NOMO-1 treated with DMSO at 0.1 percent for 48 hours (cell line): Measurements from ENCODE around the gene IPO4.
"Not testable (repeated sequence)": the region's sequence is repeated elsewhere in the genome, so short reads cannot be mapped to it uniquely, and the experiment has no call there.

Experiments used
- DNase-seq: peaks from one replicate; lab custom pipeline; 2025; ENCODE audit not compliant: unreplicated experiment; lab: John Stamatoyannopoulos, UW

Gene IPO4, protein sequence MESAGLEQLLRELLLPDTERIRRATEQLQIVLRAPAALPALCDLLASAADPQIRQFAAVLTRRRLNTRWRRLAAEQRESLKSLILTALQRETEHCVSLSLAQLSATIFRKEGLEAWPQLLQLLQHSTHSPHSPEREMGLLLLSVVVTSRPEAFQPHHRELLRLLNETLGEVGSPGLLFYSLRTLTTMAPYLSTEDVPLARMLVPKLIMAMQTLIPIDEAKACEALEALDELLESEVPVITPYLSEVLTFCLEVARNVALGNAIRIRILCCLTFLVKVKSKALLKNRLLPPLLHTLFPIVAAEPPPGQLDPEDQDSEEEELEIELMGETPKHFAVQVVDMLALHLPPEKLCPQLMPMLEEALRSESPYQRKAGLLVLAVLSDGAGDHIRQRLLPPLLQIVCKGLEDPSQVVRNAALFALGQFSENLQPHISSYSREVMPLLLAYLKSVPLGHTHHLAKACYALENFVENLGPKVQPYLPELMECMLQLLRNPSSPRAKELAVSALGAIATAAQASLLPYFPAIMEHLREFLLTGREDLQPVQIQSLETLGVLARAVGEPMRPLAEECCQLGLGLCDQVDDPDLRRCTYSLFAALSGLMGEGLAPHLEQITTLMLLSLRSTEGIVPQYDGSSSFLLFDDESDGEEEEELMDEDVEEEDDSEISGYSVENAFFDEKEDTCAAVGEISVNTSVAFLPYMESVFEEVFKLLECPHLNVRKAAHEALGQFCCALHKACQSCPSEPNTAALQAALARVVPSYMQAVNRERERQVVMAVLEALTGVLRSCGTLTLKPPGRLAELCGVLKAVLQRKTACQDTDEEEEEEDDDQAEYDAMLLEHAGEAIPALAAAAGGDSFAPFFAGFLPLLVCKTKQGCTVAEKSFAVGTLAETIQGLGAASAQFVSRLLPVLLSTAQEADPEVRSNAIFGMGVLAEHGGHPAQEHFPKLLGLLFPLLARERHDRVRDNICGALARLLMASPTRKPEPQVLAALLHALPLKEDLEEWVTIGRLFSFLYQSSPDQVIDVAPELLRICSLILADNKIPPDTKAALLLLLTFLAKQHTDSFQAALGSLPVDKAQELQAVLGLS

DNA sequence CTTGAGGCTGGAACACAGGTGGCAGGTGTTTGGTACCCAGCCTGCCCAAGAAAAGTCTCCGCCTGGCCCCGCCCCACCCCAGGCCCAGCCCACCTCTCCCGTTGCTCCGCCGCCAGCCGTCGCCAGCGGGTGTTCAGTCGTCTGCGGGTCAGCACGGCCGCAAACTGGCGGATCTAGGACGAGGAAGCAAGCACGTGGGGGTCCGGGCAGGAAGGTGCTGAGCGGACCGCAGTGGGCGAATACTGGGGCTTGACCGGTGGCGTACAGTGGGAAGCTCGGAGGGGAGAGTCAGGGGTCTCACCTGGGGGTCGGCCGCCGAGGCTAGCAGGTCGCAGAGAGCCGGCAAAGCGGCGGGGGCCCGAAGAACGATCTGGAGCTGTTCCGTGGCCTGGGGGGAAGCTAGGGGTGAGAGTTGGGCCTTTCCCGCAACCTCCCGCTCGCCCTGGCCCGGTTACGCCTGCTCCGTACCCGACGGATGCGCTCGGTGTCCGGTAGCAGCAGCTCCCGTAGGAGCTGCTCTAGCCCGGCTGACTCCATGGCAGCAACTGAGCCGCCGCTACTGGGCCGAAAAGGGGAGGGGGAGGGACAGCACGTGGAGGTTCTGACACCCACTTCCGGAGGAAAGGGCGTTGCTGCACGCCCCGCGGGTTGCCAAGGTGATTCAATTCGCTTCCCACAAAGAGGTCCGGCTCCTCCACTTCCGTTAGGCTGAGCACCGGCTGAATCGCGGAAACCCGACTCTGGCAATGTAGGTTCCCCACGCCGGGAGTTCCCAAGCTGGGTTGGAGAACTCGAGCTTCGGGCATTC, at the start of gene IPO4:
Gene IPO4, minus strand, starts transcription at position 566 of the 808 bp plus-strand sequence. Its CDS starts 29 bp downstream, at position 537.
- peak; percentile 92 for DNase-seq

DNA sequence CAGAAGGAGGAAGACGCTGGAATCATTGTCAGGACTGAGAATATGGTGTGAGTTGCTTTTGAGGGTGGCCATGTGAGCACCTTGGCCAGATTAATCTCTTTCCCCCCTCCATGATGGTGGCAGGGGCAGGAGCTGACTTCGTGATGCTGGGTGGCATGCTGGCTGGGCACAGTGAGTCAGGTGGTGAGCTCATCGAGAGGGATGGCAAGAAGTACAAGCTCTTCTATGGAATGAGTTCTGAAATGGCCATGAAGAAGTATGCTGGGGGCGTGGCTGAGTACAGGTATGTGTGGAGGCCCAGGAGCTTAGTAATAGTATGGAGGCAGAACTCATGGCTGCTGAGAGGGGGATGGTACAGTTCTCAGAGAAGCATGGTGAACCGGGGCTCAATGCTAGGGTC, 49.5 kb upstream of the IPO4 start:
- no peak for DNase-seq

DNA sequence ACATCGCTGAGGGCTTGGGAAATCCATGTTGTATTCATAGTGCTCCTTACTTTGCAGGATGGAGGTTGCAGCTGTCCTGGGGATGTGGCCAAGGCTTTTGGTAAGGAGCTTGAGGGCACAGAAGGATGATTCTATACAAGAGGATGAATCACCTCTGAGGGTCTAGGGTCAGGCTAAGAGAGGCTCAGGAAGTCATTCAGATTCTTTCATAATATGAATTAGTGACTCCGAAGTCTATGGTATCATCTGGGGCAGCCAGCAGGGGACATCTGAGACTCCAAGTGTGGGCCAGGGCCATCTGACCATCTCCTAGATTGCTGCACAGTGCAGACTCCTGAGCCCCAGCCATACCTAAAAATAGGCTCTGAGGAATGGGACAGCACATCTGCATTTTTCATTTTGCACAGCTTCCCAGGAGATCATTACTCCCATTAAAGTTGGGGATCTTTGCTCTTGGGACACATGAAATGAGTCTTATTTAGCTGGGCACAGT, 48.9 kb upstream of the IPO4 start:
- DNase-seq, result no peak

DNA sequence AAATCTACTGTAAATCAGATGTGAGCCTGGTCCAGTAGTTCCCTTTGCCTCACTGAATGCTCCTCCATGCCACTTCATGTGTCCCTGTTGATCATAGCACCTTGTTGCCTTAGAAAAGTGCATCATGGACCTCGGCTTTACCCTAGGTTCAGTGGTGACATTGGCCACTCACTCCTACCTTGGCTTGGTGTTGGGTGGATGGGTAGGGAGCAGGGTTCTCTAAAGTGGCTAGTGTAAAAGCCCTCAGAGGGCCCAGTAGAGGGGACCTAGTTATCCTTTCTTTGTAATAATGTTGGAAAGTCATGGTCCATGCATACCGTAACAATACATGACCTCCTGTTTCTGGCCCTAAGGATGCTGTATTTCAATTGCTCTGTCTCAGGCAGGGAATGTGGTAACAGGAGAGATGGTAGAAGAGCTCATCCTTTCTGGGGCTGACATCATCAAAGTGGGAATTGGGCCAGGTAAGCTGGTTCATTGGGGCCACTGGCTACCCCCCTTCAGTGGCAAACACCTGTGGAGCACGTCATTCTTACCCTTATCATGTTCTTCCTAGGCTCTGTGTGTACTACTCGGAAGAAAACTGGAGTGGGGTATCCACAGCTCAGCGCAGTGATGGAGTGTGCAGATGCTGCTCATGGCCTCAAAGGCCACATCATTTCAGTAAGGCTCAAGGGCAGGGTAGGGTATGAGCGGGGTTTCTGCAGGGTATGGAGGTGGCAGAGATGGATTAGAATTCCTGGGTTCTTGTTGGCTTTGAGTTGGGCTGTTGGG, 48.3 kb upstream of the IPO4 start:
- DNase-seq, result no peak

DNA sequence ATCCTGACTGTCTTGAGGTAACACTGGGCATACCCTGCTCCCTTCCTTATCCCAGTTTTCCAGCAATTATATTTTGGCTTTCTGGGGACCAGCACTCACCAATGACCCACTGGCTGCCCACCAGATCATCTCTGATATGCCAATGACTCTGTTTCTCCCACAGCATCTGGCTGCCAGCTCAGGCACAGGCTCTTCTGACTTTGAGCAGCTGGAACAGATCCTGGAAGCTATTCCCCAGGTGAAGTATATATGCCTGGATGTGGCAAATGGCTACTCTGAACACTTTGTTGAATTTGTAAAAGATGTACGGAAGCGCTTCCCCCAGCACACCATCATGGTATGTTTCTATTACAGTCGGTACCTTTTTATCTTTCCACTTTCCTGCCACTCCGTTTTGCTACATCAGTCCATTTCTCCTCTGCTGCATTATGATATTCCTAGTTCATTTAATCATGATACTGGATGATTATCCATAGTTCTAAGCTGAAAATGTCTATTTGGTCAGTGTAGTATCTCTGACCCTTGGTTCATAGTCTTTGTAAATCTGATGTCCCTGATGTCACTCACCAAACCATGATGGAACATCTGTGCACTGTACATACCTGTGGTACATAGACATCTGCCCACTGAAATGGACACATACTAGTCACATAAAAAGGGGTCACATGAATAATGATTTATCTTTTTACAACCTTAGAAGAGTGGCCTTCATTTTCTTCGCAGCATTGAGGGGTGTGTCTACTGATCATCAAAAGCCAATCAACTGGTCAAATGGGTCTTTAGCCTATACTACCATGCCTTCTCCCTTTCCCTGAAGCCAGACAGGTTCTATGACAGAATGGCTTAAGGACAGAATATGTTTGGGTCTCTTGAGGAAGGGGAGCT, 47.4 kb upstream of the IPO4 start:
- no peak for DNase-seq

DNA sequence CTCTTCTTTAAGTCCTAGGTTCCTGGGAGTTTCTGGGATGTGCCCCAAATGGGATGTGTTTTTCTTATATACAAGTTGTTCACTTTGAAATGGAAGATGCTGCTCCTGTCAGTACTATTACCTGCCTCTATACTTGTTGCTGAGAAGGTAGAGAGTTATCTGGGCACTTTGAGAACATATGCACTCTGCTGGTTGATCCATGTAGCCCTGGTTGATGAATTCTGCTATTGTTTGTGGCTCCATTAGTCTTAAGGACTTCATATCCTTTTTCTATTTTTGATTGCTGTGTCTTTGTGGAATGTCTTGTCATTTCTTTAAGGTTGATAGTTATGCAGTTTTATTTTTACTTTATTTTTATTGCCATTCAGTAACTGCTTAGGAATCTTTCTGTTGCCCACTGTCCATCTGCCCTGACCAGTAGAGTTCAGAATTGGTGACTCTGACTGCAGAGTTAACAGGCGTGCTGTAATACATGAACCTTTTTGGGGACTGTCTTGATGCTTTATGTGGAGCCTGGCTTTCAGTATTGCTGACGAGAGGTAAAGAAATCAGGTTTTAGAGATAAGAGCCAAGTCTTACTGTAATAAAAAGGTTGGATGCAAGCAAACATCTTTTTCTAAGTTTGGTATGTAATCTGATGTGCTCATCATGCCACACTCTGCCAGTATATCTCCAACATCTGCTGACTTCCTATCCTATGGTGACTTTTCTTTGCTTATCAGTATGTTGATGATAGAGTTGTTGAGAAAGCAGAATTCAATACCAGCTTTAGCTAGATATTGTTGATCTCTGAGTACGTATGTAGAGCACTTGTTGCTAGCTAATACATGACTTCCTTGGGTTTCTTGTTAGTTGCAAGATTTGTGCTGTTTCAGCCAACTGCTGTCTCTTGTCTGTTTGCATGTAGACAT, 45.7 kb upstream of the IPO4 start:
- DNase-seq, result no peak

DNA sequence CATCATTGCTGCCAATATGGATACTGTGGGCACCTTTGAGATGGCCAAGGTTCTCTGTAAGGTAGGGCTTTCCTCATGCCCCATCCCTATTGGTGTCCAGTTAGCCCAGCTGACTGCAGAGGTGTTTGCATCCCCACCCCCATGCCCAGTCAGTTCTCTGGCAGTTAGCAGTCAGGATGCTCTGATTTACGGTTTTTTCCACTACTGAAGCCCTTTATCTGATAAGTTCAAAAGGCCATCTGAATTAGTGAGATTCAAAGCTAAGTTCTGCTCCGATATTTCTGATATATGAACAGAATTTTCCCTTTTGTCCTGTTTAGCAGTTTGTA, 44.9 kb upstream of the IPO4 start:
- DNase-seq, result no peak

DNA sequence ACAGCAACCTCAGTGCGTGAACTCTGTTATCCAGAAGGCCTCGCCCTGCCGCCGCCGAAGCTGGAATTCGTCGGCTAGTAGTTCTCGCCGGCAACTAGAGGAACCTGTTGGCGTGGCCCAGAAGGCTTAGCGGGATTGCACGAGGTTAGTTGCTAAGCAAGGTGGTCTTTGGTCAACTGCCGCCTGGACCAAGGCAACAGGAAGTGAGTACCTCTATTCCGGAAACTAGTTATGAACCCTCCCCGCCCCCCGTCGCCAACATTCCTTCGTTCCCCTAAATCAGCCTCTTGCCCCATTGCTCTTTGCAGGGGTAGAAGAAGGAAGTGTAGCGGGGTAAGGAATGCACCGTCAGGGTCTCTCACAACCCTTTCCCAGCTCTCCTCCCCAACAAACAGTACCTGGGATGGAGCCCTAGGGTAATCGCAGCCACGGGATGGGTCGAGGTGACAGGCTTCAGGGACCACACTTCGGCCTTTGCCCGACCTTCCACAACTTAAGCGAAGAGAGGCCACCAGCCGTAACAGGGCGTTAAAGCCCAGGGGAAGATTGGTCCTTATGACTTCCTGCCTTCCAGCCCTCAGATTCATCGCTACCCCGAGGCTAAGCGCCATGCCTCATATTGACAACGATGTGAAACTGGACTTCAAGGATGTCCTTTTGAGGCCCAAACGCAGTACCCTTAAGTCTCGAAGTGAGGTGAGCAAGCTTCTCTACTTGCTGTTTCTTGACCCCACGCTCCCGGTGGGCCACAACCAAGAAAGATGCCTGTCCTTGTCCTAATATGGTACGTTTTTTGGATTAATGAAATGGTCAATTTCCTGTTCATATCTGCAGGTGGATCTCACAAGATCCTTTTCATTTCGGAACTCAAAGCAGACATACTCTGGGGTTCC, 44.3 kb upstream of the IPO4 start, which contains the start of gene GMPR2:
Gene GMPR2, plus strand, starts transcription at position 285 of the 893 bp plus-strand sequence. Its CDS starts 325 bp downstream, at position 610.
- DNase-seq, result no peak

DNA sequence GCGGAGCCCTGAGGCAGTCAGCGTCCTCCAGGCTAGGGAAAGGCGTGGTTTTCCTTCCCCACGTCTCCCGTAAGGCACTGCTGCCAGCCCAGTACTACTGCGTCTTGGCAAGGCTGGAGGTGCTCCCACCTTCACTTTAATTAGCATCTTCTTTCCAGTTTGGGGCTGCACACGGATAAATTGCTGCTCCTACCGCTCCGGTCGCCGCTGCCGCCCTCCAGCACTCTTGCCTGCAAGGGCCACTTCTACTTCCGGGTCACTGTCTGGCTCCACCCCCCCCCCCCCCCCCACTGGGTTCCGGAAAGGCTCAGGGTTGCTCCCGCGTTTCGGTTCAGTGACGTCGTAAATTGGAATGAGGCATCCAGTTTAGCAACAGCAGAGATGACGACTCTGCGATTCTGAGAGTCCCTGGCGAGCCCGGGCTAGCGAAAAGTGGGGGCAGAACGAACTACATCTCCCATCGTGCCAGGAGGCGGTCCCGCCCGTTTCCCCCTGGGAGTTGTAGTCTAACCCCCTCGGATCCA, 43.6 kb upstream of the IPO4 start, which contains the start of gene NEDD8:
Gene NEDD8, minus strand, starts transcription at position 247 of the 524 bp plus-strand sequence. Its CDS starts 100 bp downstream, at position 147.
- peak; percentile 98 for DNase-seq

DNA sequence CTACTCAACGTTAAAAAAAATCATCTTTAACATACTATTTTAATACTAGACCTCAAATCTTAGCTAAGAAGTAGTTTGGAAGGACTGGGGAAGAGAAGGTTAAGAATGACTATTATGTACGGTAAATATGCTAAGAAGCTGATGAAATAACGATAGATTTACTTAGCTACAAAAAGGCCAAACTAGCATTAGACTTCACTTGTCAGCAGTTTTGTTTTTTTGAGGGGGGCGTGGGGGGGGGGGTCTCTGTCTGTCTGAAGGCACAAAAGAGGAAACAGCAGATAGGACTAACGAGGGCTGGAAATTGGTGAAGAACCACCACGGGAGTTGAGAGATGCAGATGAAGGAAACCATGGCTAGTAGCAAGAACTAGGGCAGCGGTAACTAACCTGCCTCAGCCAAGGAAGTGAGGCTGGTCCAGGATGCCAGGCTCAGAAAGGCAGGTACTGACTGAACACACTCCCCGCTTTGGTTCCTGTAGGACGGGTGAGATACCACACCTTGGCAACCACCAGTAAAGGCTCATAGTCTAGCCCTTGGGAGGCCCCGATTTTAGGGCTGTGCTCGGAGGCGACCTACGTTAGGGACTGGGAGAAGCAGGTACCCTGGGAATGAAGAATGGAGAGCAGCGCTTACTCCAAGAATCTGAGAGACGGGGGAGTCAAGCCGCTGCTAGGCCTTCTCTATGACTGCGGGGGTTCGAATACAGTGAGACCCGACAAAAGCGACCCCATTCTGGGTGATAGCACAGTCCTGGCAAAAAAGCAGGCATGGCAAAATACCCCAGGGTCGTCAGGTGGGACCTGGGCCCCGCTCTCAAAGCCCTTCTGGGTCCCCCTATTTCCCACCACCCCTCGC, 42.9 kb upstream of the IPO4 start:
- DNase-seq, result no peak

DNA sequence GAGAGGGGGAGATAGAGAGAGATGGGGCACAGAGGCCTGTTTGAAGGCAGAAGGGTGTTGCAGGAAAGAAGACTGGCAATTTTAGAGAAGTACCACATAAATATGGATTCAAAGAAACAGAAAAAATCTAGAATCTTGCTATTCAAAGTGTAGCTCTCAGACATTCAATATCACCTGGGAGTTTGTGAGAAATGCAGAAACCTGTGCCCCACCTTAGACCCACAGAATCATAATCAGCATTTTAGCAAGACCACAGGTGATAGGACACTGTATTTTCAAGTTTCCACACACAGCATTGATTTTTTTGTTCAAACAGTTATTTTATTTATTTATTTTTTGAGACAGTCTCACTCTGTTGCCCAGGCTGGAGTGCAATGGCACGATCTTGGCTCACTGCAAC, 40.3 kb upstream of the IPO4 start:
- DNase-seq, result no peak

DNA sequence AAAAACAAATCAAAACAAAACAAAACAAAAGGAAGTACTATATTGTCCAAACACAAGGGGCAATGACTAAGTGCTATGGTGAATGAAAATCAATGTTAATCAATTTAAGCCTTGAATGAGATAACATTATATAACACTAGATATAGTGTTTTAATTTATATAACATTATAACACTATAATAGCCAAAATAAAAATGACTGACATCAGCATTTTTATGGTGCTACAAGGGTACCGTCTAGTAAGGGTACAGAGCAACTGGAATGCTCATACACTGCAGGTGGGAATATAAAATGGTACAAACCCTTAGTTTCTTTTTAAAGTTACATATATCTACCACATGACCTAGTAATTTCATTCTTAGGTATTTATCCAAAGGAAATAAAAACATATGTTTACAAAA, 37.9 kb upstream of the IPO4 start:
- DNase-seq, result no peak

DNA sequence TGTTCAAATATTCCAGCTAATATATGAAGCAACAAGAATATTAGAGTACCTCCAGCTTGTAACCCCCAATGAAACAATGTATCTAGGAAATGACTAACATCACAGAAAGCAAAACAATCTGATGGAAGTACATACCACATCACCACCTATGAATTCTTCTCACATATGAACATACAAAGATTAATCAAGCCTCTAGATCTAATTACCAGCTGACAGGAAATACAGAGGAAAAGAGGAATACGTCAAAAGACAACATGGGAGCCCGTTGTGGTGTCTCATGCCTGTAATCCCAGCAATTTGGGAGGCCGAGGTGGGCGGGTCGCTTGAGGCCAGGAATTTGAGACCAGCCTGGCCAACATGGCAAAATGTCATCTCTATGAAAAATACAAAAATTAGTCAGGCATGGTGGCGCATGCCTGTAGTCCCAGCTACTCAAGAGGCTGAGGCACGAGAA, 36.0 kb upstream of the IPO4 start:
- DNase-seq, result no peak

DNA sequence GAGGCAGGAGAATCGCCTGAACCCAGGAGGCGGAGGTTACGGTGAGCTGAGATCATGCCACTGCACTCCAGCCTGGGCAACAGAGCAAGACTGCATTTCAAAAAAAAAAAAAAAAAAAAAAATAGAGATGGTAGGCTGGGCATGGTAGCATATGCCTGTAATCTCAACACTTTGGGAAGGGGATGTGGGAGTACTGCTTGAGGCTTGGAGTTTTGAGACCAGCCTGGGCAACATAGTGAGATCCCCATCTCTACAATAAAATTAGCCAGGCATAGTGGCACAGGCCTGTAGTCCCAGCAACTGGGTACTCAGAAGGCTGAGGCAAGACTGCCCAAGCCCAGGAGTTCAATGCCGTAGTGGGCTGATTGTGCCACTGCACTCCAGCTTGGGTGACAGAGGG, 34.4 kb upstream of the IPO4 start:
- DNase-seq, result not testable (repeated sequence)

DNA sequence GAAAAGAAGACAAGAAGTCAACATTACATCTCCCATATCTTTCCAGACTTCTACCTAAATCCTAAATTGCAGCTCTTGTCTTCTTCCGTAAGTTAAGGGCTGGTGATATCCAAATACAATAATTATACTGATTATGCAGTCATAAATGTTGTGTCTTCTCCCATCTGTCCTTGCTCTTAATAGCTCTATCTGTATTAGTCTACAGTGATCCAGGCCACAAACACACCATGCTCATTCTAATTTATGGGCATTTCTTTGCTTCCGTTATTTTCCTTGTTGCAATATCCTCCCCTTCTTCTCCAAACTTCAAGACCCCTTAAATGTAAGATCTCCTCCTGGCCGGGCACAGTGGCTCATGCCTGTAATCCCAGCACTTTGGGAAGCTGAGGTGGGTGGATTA, 30.9 kb upstream of the IPO4 start:
- DNase-seq, result no peak
